HG03135 (cell line): ENCODE results near the gene EEFSEC.

Source experiments
- ATAC-seq: cut with Tn5 transposase; IDR thresholded peaks from one replicate; pipeline ENCODE4 v1.9.1; 2021; ENCODE audit warnings: mild to moderate bottlenecking, moderate library complexity; ENCODE audit not compliant: unreplicated experiment

The EEFSEC gene

DNA sequence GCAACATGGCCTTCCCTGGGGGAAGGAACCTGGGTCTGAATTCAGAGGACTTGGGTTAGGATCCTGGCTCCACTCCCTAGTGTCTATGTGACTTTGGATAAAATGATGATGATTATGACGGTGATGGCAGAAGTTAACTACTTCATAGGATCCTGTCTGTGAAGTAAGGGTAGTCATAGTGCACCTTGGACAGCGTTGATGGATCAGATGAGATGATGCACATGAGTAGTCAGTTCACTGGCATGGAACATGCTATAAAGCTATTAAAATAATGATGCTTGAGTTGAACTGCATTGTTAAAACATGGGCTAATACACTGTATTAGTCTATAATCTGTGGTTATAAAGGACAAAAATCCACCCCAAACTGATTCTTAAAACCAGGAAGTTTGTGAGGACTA, 62.0 kb downstream of the EEFSEC start:
- no peak for ATAC-seq

DNA sequence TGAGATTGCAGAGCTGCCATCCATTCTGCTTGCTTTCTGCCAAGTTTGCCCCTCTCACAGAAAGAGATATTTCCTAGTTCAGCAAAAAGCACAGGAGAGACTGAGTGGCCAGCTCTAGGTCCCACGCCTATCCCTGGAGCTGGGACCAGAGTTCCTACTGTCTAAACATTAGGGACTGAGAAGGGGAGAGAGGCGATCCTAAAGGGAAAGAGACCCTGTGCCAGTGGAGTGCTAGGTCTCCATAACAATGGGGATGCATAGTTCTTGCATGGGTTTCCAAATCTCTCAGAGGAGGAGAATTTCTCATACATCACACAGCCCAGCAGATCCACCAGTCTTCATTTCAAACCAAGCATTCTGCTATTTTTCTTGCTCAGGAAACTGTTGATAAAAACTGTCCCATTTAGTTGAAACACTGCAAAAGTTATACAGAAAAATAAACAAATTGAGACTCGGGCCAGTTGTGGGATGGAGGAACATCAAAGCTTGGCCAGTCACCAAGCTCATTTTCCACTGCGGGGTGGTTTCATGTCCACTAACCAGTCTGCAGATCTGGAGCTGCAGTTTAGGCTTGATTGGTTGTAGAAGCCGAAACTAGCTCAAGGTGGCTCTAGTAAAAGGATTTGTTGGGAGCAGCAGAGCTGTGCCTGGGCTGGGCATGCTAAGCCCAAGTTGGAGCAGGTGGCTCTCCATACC, 62.7 kb downstream of the EEFSEC start:
- no peak for ATAC-seq

DNA sequence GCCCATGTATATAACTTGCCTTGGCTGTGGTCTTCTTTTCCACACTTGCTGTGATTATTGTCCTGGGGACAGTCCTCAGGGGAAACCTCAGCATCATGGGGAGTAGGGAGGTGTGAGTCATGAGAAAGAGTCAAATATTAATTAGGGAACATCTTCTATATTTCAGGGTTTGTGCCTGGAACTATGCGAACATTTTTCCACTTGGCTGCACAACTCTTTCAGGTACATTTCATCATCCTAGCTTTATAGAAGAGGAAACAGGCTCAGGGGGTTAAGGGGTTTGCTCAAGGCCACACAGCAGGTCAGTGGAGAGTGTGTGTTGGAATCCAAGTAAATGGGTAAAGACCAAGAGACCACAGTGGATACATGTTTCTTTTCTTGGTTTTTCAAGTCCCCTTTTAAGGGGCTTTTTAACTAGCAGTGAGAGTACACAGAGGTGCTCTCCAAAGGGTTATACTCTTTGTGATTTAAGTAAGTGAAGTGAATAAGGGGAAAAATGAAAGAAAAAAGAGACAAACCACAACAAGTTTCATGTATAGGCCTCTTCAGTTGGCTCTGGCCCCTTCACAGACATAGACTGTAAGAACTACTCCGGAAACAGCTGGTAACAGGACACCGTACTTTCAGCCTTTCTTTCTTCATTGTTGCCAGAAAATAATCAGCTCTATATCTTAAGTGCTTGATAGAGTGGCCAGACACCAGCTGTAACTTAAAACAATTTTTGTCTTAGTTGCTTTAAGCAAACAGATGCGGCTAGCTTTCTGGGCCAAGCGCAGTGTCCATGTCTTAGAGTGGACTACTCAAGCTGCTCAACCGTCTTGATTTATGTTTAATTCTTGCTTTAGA, 64.6 kb downstream of the EEFSEC start:
- no peak for ATAC-seq

DNA sequence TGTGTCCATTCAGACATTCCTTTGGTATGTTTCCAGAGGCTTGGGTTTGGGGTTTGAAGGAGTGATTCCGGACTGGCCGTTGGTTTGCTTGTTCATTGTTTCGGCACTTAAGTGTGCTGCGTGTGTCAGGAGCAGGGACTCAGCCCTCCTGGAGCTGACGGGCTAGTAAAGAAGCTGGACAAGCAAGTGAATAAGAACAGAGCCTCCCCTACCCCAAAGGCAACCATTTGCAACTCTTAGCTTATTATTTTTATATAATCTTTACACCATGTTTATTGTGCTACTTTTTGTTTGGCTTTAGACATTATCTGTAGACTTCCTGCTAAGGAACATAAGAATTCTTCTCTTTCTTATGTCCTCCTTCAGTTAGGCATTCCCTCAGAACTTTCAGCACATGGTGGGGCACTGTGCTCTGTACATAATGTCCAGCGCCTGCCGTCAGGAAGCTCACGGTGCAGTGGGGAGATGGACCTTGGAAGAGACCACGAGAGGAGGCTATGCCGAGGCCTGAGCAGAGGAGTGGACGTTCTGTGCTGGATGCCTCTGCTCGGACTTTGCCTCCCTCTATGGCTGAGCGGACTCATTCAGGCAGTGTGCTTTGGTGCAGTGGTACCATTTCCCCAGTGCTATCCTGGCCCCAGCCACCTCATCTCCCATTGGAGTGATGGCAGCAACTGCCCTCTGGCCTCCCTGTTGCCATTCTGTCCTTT, 65.4 kb downstream of the EEFSEC start:
- no peak for ATAC-seq

DNA sequence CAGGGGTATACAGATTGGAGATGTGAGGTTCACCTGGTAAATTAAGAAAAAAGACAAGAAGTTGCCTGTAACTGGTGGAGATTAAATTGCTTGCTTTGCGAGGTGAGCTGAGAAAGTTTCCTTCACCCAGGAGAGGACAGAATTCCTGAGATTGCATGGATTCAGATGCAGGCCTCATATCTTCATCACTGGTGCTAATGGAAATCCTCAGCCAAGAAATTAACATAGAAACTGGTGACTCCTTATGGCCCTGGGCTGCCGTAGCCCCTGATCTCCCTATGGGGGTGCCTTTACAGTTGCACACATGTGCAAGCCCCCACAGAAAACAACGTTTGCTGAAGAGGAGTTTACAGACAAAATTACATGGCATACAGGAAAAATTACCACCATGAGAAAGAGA, 68.0 kb downstream of the EEFSEC start:
- no peak for ATAC-seq

DNA sequence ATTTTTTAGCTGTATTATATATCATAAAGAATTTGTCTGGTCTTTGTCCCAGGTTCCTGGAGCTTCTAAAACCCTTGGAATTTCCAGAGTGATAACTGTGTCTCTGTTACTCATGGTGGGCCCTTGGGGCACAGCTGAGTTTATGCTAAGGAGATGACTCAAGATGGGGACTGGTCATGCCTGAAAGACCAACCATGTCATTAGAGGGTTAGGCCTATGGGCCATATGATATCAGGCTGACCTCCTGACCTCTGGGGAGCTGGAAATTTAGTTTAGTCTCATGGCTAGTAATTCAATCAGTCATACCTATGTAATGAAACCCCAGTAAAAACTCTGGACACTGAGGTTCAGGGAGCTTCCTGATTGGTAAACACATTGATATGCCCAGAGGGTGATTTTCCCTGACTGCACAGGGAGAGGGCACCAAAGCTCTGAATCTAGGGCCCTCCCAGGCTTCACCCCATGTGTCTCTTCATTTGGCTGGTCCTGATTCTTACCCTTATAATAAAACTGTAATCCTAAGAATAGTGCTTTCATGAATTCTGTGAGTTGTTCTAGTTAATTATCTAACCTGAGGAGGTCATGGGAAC, 69.6 kb downstream of the EEFSEC start:
- no peak for ATAC-seq

DNA sequence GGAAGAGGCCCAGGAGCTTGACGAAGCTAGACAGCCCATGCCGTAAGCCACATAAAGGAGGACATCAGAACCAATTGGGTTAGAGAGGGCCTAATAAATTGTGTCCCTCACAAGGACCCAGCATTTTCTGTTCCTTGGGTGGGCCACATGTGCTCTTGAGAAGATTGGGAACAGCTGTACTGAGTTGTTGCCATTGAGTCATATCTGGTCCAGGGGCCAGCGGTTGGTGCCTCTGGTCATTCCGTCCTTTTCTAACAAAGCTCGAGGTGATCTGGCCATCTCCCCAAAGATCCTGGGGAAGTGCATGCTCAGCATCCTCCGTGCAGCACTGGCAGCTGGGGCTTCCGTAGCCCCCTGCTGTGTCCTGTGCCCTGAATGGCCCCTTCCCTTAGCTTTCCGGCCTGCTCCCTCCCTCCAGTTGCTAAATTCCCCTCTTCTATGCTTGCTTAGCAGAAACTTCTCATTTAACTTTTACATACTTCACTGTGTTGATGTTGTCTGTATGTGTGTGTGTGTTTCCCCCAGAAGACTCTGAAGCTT, 73.0 kb downstream of the EEFSEC start:
- ATAC-seq = no peak

DNA sequence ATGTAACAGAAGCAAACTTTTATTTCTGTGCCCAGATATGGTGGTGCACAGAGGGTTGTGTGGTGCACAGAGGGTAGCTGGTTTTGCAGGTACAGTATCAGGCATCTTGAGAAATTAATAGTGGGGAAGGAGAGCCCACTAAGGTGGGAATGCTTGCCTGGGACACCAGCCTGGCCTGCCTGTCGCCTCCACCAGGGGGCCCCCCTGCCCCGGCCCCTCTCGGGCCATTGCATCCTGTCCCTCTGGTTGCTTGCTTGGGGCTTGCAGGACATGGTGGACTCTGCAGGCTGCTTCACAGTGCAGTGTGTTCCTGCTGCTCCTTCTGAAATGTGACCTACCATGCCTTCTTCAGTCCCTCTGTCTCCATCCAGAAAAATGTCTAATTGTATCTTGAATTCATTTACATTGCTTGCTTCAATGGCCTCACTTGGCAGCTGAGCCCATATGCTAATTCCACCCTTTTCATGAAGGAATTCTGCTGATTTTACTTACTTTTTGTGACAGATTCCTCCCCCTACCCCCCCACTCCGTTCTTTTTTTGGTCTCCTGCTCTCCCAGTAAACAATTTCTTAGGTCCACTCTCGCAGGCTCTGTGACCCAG, 73.6 kb downstream of the EEFSEC start:
- ATAC-seq = no peak

DNA sequence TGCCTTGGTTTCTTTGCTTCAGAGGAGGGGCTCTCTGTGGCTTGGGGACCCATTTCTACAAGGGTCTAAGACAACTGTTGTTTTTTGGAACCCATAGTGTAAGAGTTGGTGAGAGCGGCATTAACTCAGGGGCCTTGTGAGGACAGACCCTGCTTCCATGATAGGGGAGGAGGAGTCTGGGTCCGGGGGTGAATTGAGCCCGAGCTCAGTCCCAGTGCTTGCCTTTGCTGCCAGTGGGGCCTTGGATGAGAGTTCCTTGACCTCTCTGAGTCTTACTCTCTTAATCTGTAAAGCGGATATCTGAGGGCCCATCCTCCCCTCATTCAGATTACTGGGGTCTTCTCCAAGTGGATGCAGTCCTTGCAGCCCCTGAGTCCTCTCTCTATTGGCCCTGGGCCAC, 74.2 kb downstream of the EEFSEC start:
- no peak for ATAC-seq

DNA sequence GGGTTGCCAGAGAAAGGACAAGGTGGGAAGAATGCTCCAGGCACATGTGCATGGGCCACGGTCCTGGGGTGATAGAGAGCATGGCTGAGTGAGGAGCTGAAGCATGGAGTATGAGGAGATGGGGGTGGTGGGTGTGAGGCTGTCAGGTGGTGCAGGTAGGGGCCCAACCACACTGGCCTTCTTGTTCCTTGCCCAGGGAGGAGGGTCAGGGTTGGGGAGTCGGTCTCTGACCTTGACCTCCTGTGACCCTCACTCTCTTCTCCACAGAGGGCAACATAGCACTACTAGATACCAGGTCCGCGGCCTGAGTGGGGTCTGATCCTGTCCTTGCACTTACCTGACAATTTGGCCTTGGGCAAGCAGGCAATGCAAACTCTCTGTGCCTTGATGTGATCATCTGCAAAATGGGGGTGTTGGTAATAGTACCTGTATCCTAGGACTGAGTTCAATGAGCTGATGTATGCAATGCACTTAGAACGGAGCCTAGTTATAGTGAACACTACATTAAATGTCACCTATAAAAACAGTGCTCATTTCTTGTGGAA, 75.2 kb downstream of the EEFSEC start:
- no peak for ATAC-seq

DNA sequence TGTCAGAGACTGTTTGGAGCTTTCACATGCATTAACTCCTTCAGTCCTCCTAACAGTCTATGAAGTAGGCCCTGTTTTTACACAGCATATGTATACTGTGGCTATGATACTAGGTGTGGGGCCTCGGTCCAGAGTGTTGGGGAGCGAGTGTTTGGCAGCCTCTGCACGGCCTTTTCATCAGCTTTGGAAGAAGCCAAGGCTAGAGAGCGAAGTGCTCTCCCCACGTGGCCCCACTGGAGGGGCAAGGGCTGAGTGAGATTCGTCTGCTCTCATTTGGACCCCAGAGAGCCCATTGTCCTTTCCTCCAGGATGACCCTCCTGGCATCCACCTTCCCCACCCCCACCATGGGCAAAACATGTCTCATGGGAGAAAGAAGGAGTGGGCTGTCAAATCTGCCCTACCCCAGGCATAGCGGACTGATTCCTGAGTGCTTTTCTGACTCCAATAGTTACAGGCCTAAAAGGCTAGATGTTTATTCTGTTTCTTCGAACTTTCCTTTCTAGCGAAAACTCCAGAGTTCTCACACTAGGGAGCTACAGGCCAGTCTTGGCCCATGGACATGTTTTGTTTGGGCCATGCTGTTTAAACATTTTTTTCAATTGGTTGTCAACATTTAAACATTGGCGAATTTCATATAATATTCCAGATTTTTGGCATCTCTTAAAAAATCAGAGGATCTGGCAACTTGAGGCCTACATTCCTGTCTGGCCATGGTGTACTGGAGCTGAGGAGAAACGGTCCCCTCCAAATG, 76.0 kb downstream of the EEFSEC start:
- no peak for ATAC-seq

DNA sequence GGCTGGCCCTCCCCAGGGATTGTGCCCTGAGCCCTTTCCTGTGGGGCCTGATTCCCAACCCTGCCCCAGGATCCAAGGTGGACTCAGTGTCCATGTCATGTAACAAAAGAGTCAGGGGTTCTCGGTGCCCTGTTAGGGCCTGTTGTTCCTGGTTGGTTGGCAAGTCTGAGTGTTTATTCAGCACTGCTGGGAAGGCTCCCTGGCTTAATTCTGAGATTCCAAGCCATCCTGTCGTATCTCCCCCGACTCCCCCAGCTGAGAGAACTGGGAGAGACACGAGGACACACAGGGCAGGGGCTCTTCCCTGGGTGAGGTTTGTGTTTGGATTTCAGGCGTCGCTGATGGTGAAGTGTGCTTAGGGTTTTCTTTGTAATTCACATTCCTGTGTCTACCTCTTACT, 78.3 kb downstream of the EEFSEC start:
- ATAC-seq = no peak

DNA sequence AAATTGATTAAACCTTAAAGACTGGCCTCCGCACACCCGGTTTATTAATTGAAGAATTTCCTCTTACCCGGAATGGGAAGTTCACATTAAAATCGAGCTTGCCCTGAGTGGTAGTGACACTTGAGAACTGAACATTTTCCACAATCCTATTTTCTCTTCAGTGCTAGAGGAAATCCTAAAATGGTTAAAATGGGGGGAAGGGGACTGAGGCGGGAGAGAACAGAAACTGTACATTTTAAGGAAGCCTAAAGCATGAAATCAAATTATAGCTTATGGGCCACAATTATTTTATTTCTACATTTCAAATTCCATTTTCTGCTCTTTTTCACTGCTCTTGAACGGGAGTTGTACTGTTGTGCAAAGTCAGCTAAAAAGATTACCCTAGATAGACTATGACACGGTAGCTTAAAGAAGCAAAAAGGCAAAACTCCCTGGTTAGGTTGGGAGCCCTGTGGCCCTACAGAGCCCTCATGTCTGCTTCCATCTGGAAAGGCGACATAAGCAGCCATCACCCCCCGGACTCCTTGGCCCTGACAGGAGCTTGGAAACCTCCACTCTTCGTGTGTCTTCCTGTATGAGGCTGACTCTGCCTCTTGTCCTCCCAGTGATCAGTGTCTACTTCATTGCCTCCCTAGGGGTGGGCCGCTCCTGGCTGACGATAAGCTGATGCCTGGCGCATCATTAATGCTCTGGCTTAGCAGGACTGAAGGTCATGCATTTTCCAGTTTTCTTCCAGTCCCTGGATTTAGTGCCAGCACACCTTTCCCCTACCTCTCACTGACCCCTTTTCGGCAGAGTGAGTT, 79.3 kb downstream of the EEFSEC start:
- ATAC-seq = no peak

DNA sequence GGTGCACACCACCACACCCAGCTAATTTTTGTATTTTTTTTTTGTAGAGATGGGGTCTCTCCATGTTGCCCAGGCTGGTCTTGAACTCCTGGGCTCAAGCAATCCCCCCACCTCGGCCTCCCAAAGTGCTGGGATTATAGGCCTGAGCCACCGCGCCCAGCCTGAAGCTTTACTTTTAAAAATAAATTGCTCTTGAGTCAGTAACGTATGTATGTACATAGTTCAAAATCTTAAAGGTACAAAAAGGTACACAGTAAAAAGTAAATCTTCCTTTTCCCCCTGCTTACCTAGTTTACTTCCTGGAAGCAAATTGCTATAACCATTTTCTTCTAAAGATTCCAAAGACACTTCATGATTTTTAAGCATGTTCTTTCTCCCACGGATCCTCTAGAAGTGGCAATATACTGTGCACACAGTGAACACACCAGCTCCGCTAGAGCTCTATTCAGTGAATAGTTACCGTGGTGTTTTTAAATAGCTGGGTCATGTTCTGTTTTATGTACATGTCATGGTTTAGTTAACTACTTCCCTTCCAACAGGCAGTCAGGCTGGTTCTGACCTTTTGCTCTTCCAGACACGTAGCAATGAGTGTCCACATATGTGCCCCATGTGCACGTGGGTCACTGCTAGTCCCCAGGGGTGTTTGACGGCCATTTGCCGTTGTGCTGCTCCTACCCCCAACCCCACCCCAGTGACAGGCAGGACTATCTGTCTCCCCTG, 82.1 kb downstream of the EEFSEC start:
- no peak for ATAC-seq

DNA sequence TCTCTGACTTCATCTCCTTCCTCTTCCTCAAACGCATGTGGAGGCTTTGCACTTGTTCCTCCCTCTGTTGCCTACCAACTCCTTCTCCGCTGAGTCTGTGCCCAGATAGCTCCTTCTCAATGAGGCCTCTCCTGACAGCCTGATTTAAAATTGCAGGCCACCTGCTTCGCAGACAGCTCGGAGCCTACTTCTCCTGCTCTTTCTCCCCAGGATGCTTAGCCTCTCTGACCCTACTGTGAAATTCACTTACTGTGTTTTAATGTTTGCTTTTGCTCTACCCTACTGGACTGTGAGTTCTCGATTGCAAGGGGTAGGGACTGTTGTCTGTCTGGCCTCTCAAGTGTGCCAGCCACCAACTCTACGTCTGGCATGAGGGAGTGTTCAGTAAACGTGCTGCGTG, 83.4 kb downstream of the EEFSEC start:
- no peak for ATAC-seq

DNA sequence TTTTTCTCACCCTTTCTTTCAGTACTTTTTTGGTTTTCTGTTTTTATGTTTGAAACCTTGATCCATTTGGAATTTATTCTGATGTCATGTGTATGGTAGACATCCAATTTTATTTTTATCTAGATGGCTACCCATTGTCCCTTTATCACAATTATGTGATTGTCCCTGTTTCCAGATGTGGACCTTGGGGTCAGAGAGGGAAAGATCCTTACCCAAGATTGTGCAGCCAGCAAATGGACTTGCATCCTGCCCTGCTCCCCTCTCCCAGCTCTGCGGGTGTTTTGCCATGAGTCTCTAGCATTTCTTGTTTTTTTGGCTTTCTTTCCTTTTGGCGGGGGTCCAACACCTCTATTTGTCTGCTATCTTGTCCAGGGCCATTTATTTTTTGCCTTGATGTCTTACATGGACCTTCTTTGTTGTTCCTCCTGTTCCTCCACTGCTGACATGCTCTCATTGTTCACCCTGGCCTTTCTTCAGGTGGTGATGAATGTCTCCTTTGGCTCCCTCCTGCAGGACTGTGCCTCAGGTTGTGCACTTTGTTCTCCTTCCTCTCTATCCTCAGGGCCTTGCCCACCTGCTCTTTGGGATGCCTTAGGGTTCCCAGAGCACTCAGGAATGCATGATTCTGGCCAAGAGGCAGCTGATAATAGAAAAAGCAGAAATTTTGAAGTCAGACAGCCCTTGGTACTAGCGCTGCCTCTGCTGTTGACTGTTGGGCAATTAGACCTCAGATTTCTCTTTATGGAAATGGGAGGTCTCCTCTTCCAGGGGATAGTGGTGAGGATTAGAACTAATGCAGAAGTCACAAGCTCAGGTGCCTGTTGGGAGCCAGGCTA, 84.3 kb downstream of the EEFSEC start:
- no peak for ATAC-seq

DNA sequence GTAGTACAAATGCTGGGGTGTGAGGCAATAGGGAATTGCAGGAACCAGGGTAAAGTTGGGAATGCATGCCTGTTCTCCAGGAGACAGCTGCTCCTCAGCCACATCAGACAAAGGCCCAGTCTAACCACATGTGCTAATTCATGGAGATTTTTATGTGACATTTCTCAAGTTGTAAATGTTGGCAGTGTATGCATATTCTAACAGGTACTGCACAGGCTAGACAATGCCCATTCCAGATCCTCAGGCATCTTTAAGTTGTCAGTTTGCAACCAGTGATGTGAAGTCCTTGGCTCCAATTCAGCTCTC, 84.9 kb downstream of the EEFSEC start:
- no peak for ATAC-seq

DNA sequence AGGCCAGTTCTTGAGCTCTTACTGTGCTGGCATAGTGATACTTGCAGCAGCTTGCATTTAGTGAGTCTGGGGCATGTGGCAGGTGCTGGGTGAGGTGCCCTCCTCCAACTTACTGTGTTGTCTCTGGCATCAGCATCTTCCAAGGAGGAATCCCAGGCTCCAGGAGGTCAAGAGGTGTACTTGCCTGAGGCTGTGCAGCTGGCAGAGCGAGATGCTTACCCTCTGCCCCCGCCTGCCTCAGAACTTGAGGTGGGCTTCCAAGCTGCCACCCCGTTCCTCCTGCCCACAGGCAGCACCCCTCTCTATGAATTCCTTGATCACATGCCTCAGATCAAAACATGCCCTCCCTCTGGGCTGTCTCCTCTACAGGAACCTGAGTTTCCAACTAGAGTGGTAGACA, 86.0 kb downstream of the EEFSEC start:
- ATAC-seq = no peak
